GM19438 (cell line): ENCODE results near the gene FSTL4.

Source experiments
- ATAC-seq: cut with Tn5 transposase; IDR thresholded peaks from one replicate; pipeline ENCODE4 v1.9.1; 2021; ENCODE audit warnings: low read depth; ENCODE audit not compliant: unreplicated experiment

The FSTL4 gene

GRCh38 chr5:133356984-133357421 is 255.3 kb downstream of the FSTL4 start:
- ATAC-seq = no peak

- no peak for ATAC-seq
Measured at GRCh38 chr5:133356396-133356983, 255.9 kb downstream of the FSTL4 start.

- ATAC-seq = no peak
Measured at GRCh38 chr5:133354323-133355185, 257.8 kb downstream of the FSTL4 start.

- no peak for ATAC-seq
Measured at GRCh38 chr5:133353741-133354140, 258.6 kb downstream of the FSTL4 start.

- no peak for ATAC-seq
Measured at GRCh38 chr5:133348406-133348805, 263.9 kb downstream of the FSTL4 start.

- ATAC-seq = no peak
Measured at GRCh38 chr5:133347039-133347438, 265.3 kb downstream of the FSTL4 start.

GRCh38 chr5:133344266-133344665 is 268.1 kb downstream of the FSTL4 start:
- no peak for ATAC-seq

GRCh38 chr5:133343196-133343595 is 269.1 kb downstream of the FSTL4 start:
- ATAC-seq = no peak

- no peak for ATAC-seq
Measured at GRCh38 chr5:133341915-133342710, 270.2 kb downstream of the FSTL4 start.

GRCh38 chr5:133341296-133341695 is 271.0 kb downstream of the FSTL4 start:
- ATAC-seq = no peak

- ATAC-seq = no peak
Measured at GRCh38 chr5:133340822-133341221, 271.5 kb downstream of the FSTL4 start.

GRCh38 chr5:133340002-133340755 is 272.2 kb downstream of the FSTL4 start:
- ATAC-seq = no peak

- no peak for ATAC-seq
Measured at GRCh38 chr5:133338504-133339355, 273.6 kb downstream of the FSTL4 start.

- no peak for ATAC-seq
Measured at GRCh38 chr5:133337795-133338445, 274.4 kb downstream of the FSTL4 start.

GRCh38 chr5:133336969-133337410 is 275.4 kb downstream of the FSTL4 start:
- no peak for ATAC-seq

GRCh38 chr5:133336121-133336968 is 276.0 kb downstream of the FSTL4 start:
- ATAC-seq = no peak

GRCh38 chr5:133334796-133335639 is 277.3 kb downstream of the FSTL4 start:
- no peak for ATAC-seq
